Mammary epithelial cell (primary cell): ENCODE data around the gene CAMSAP1.

Source experiments
- CTCF ChIP-seq, 2 donors: IDR thresholded peaks in 1 of 2; conservative IDR thresholded peaks in 1 of 2; 2 replicates each; pipeline ENCODE4 v1.5.1; 2011 to 2012; ENCODE audit warnings: inconsistent platforms in 2 of 2, low read length in 2 of 2, mild to moderate bottlenecking in 2 of 2, control low read depth in 1 of 2, low read depth in 1 of 2; ENCODE audit not compliant: insufficient read depth in 1 of 2; ENCODE audit errors: extremely low read depth in 1 of 2
- EZH2 ChIP-seq: IDR thresholded peaks from 2 replicates; pipeline ENCODE4 v1.6.1; 2012; ENCODE audit warnings: low read length, inconsistent platforms, borderline replicate concordance

- TF ChIP-seq CTCF (conservative IDR thresholded peaks at IDR 0.05 in 1 of 2, IDR thresholded peaks at IDR 0.05 in 1 of 2; ENCODE audit: extremely low read depth in 1 of 2, insufficient read depth in 1 of 2, low read depth in 1 of 2, low read length in 2 of 2) (no peak), EZH2 (no peak)
Measured at GRCh38 chr9:135925496-135926133, 18.3 kb upstream of the CAMSAP1 start.
